ENCODE data around the gene MAP1A. TPM values are rescaled to one million over a fixed set of nuclear protein-coding genes. Genes with fewer than 3 reads are reported as not detected.

MAP1A gene
- total RNA-seq, 4 donors from 2014 or later: 3.5 to 13.0 (median 8.2) TPM

DNA sequence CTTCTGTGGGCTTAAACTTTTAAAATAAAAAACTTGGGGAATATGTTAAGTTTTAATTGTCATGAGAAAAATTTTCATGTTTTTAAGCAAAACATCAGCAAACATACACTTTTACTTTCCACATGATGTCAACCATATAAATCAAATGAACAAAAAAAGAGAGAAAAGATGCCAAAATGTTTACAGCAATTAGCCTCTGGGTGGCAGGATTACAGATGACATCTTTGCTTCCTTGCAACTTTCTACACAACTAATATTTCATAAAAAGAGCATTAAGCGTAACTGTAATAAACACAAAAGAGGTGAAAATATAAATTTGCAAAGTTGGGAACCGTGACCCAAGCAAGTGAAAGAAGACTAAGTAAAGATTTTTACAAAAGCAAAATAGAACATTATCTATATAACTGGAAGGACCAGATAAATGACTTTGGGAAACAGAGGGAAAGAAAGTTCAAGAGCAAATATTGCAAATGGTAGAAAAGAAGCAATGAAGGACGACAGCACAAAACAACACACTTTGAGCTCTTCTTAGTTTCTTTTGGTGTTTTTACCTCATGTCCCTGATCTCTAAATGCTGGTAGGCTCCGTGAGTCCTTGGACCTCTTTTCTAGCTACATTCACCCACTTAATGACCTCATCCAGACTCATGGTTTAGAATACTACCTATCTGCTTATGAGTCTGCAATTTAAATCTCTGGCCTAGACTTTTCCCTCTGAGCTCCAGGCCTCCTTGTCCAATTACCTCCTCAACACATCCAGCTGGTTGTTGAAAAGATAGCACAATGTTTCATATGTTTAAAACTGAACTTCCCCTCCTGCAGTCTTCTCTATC is 33.9 kb upstream of the MAP1A start:
- TF ChIP-seq, protein P1, sequence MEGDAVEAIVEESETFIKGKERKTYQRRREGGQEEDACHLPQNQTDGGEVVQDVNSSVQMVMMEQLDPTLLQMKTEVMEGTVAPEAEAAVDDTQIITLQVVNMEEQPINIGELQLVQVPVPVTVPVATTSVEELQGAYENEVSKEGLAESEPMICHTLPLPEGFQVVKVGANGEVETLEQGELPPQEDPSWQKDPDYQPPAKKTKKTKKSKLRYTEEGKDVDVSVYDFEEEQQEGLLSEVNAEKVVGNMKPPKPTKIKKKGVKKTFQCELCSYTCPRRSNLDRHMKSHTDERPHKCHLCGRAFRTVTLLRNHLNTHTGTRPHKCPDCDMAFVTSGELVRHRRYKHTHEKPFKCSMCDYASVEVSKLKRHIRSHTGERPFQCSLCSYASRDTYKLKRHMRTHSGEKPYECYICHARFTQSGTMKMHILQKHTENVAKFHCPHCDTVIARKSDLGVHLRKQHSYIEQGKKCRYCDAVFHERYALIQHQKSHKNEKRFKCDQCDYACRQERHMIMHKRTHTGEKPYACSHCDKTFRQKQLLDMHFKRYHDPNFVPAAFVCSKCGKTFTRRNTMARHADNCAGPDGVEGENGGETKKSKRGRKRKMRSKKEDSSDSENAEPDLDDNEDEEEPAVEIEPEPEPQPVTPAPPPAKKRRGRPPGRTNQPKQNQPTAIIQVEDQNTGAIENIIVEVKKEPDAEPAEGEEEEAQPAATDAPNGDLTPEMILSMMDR (IDR thresholded peaks at IDR 0.05 in 4 of 5, conservative IDR thresholded peaks at IDR 0.05 in 1 of 5): peak in 3 of 5 experiments; percentile 10 to 37 (median 26)
- TF ChIP-seq POLR2A (IDR thresholded peaks at IDR 0.05): no peak
- no peak for DNase-seq
- no peak overlapping the region for H3K4me3 ChIP-seq
- no peak for ATAC-seq
- H3K4me1 ChIP-seq: no peaks in the 10 kb centered on the region
- intact Hi-C loops (cut with DNase I; ENCODE audit: low total_unique reads): no loop called here
- H3K27me3 ChIP-seq: no peaks in the 10 kb centered on the region
- no peaks in the 10 kb centered on the region for H3K9me3 ChIP-seq
- no peak overlapping the region for H3K27ac ChIP-seq
- in situ Hi-C loops (cut with MboI; ENCODE audit: low sequenced_read_pairs in 4 of 4): no loop called here
- H3K36me3 ChIP-seq: peaks cover 0 to 17% of the 10 kb centered on the region in 2 donors

DNA sequence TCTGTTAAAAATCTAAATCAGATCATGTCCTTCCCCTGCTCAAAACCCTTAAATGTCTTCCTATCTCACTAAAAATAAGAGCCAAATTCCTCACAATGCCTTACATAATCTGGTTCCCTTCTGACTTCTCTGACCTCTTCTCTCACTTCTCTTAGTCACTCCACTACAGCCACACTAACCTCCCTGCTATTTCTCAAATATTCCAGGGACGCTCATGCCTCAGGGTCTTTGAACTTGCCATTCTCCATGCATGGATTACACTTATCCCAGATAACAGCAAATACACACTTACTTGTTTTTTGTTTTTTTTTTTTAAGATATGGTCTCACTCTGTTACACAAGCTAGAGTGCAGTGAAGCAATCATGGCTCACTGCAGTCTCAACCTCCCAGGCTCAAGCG is 33.0 kb upstream of the MAP1A start:
- Histone ChIP-seq H3K4me3 (no peak overlapping the region), H3K4me1 (no peaks in the 10 kb centered on the region), H3K9me3 (no peaks in the 10 kb centered on the region), H3K27me3 (no peaks in the 10 kb centered on the region), H3K36me3 (peaks cover 0 to 11% of the 10 kb centered on the region in 2 donors), H3K27ac (no peak overlapping the region)
- in situ Hi-C loops (cut with MboI; ENCODE audit: low sequenced_read_pairs in 4 of 4) (no loop called here), intact Hi-C loops (cut with DNase I; ENCODE audit: low total_unique reads) (no loop called here)
- no peak for TF ChIP-seq POLR2A (IDR thresholded peaks at IDR 0.05)
- TF ChIP-seq, protein P1 (IDR thresholded peaks at IDR 0.05 in 4 of 5, conservative IDR thresholded peaks at IDR 0.05 in 1 of 5): no peak
- ATAC-seq: no peak
- no peak for DNase-seq

DNA sequence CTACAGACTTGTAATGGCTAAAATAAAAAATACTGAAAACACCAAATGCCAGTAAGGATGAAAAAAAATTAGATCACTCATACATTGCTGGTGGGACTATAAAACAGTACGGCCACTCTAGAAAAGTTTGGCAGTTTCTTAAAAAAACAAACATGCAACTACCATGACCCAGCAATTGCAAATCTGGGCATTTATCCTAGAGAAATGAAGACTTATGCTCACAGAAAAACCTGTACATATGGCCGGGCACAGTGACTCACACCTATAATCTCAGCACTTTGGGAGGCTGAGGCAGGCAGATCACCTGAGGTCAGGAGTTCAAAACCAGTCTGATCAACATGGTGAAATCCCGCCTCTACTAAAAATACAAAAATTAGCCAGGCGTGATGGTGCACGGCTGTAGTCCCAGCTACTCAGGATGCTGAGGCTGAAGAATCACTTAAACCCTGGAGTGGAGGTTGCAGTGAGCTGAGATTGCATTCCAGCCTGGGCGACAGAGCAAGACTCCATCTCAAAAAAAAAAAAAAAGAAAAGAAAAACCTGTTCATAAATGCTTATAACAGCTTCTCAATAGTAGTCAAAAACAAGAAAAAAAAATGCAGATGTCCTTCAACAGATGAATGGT is 30.0 kb upstream of the MAP1A start:
- in situ Hi-C loops (cut with MboI; ENCODE audit: low sequenced_read_pairs in 4 of 4) (no loop called here), intact Hi-C loops (cut with DNase I; ENCODE audit: low total_unique reads) (no loop called here)
- ATAC-seq (no peak), DNase-seq (no peak)
- Histone ChIP-seq H3K36me3 (peaks cover 0 to 8% of the 10 kb centered on the region in 2 donors), H3K27ac (no peak overlapping the region), H3K9me3 (no peaks in the 10 kb centered on the region), H3K27me3 (no peaks in the 10 kb centered on the region), H3K4me3 (no peak overlapping the region), H3K4me1 (peaks cover 3 to 8% of the 10 kb centered on the region in 2 donors)
- TF ChIP-seq POLR2A (IDR thresholded peaks at IDR 0.05): no peak
- TF ChIP-seq, protein P1 (IDR thresholded peaks at IDR 0.05 in 4 of 5, conservative IDR thresholded peaks at IDR 0.05 in 1 of 5): no peak

- no peak for DNase-seq
- Histone ChIP-seq H3K36me3 (peaks cover 0 to 8% of the 10 kb centered on the region in 2 donors), H3K27ac (no peak overlapping the region), H3K4me3 (no peak overlapping the region), H3K4me1 (peaks cover 10 to 11% of the 10 kb centered on the region in 2 donors), H3K27me3 (no peaks in the 10 kb centered on the region), H3K9me3 (no peaks in the 10 kb centered on the region)
- in situ Hi-C loops (cut with MboI; ENCODE audit: low sequenced_read_pairs in 4 of 4): no loop called here
- TF ChIP-seq, protein P1 (IDR thresholded peaks at IDR 0.05 in 4 of 5, conservative IDR thresholded peaks at IDR 0.05 in 1 of 5): no peak
- no peak for TF ChIP-seq POLR2A (IDR thresholded peaks at IDR 0.05)
- ATAC-seq: no peak
- intact Hi-C loops (cut with DNase I; ENCODE audit: low total_unique reads): no loop called here
These were observed 28.6 kb upstream of the MAP1A start for GRCh38 chr15:43488790-43489189.

Data from gastrocnemius medialis (tissue), 4 donors.